GM18907 (cell line): Measurements from ENCODE around the gene MLIP.

Experiments used
- ATAC-seq: cut with Tn5 transposase; IDR thresholded peaks from one replicate; pipeline ENCODE4 v1.9.1; 2021; ENCODE audit warnings: mild to moderate bottlenecking, moderate library complexity; ENCODE audit not compliant: unreplicated experiment

The MLIP gene

DNA sequence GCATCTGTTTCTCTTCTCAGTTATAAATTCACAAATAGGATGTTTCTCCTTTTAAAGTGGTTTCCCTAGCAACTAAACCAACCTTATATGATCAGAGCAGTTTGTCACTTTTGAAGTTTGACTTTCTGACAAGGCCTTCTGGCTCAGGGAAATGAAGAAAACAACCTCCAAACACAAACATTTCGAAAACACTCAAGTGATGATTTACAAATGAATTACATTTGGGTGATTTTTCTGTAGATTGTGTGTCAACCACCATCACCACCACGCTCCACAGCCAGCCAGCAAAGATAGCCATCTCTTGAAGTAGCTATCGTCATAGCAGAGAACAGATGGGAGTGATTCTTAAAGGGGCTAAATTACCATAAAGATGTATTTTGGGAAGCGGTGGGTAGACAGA is 16.5 kb upstream of the MLIP start:
- no peak for ATAC-seq

DNA sequence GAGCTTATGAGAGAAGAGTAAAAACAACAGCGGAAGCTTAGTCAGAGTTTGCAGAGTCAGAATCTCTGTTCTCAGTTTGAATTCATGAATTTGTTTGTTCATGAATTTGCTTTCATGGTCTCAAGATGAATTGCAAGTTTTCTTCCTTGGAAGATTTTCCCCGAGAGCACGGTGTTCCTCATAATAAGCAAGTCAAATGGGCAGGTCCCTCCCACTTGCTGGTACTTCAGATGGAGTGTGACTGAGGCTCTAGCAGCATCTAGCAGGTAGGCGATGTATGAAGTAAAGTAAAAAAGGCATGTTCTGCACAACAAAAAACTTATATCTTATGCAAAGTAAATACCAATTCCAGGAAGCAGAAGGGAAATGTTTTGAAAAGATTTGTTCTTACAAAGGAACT is 15.5 kb upstream of the MLIP start:
- ATAC-seq: no peak

DNA sequence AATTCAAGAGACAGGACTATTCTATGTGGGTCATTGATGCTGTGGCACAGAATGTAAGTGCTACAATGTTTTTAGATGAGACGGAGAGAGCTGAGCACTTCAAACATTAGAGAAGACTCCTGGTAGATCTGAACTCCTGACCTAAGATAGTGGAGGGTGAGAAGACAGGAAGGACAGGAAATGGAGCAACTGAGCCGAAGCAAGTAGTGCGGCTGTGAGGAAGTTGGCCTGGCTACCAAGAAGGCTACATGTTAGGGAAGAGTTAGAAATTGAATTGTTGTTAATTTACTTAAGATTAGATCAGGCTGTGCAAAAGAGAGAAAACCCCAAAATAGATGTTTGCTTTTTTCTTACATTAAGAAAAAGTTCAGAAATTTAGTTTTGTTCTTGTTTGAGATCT is 14.4 kb upstream of the MLIP start:
- no peak for ATAC-seq

DNA sequence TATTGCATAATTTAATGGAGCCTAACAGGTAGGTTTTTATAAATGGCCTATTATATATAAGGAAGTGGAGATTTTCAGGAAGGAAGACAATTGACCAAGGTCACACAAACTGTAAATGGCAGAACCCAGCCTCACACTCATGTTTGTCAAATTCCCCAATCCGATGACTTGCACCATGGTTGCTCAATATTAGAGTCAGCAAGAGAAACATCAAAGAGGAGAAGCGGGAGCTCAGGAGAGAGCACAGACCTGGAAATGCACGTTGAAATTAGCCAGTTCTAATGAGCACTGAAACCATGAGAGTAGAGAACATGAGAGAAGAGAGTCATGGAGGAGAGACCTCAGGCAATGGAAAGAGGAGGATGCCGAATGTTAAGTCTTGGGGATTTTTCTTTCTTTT is 13.5 kb upstream of the MLIP start:
- no peak for ATAC-seq

DNA sequence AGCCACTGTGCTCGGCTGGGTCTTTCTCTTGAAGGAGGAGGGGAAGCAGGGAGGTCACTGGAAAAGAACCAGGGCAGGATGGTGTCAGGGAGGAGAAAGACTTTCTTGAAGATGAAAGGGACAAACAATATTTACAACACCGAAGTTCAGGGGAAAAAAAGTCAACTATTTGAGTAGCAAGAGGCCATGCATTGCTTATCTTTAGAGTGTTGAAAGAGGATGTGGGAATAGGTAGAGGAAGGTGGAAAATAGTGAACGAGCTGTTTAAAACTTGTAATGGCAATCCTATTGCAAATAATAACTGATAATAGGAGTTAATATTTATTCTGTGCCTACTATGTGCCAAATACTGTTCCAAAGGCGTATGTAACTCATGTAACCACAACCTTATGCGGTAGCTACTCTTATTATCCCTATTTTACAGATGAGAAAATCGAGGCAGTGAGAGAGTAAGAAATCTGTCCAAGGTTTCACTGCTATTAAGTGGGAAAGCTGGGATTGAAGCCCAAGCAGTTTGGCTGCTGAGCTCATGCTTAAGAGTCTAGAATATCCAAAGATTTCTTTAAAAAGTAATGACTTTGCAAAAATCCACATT is 12.7 kb upstream of the MLIP start:
- no peak for ATAC-seq

DNA sequence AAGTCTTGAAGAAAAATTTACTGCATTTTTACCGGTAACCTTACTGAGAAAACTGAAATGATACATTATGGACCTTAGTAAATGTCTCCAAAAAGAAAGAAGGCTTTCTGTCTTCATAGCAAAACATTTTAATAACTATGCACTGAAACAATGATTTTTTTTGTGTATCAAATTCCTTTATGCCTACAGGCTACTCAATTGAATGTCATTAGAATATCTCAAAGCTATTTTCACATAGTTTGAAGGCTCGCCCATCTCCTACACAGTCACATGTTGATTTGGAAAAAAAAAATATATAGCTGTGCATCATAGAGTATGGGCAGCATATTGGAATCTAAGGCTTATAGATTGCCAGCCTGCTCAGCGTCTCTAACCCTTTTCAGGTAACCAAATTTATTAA is 12.0 kb upstream of the MLIP start:
- no peak for ATAC-seq

DNA sequence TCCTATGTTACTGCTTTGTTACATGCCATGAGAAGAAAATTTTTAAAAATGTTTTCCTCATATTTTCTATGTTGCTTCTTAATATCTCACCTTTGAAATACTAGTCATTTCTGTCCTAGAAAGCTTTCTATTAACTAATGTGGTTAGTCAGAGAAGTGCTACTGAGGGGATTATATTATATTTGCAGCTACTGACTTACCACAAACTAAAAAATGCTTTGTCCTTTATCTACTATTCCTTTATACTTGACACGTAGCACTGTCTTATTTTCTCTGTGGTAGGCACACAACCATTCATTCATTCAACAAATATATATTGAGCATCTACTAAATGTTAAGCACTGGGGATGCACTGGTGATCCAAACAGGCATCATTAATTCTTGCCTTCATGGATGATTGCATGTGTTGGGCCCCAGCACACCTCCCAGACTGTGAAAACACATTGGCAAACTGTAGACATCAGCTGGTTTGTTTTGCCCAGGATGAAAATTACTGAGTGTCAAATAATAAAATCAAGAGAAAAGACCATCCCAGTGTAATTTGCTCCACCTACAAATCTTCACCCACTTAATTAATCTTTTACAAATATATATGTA is 10.7 kb upstream of the MLIP start:
- ATAC-seq: peak; percentile 97

DNA sequence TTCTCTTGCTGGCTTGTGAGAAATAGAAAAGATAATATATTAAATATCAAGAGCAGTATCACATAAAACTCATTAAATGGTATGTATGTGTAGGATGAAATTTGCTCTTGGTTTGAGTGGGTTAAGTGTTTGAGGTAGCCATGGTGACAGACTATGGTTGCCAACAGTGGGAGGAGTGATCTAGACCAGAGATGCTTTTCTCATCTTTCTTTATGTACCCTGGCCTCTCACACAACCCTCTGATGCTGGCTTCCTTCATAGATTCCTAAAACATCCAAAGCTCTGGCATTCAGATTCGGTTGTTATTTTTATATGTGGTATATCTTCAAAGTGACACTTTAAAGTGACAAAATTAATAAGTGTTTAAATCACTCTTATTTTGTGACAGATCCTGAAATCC is 9.0 kb upstream of the MLIP start:
- ATAC-seq: no peak

DNA sequence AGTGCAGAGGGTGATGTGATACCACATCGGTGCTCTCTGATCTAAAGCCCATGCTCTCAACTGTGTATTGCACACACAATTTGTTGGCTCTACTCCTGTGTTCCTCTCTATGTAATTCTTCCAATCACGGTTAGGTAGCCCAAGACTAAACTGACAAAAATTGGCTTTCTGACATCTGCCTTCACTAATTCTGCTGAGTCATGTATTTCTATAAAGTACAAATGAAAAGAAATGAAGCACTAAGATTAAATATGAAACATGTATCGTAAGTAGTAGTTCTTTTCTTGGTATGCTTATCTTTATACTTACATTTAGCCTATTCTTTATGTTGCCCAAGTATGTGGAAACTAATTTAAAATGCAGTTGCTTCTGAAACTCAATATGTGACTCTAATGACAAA is 7.7 kb upstream of the MLIP start:
- ATAC-seq: no peak

DNA sequence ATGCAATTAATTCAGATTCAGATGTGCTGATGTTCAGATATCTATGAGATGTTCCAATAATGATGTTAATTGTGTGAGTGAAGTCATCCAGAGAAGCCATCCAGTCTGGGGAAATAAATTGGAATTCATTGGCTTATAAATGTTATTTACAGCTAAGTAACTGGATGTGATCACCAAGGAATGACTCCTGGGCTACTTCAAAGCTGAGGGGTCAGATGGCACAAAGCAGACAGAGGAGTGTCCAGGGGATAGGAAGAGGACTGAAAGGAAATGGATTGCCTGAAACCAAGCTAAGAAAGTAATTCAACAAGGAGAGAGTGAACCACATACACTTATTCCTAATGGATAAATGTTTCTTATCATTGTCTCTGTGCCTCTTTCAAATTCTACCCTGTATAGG is 4.5 kb upstream of the MLIP start:
- ATAC-seq: no peak

DNA sequence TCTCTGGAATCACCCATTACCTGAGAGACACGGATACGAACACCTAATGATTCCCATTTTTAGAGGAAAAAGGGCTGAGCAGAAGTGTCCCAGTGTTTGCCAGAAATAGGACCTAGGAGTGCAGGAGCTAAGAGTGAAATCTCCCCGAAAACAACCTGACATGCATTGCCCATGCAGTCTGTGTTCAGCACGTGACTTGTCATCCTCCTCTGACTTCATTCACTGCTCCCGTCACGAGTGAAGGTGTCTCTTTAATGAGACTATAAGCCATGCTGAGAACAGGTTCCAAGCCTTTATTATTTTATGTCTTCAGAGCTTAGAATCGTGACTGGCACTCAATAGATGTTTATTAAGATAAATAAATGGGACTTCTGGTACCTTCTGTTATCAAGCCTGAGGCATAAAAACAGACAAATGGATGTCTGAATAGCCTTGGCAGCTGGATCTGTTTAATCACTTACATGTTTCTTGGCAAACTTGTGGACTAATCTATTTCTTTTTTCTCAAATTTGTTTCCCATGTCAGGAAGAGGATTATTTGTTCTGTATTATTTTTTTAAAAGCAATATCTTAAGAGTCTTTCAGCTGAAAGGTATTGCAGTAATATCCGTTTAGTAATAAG is 3.7 kb upstream of the MLIP start:
- no peak for ATAC-seq

DNA sequence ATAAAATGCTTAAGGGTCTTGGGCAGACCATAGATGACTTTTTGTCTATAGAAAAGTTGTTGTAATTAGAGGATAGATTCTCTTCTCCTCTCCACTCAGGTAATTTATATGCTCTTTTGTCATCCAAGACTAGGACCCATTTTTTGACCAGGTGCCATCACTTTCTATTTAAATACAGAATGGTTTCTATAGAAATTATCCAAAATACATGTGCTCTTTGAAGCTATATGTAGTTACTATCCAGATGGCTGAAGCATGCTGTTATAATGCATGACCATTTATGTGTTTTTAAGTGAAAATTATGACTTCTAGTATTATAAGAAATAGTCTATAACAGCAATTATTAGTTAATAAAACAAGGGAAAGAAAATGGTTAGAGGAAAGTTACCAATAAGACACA is 3.0 kb upstream of the MLIP start:
- no peak for ATAC-seq

DNA sequence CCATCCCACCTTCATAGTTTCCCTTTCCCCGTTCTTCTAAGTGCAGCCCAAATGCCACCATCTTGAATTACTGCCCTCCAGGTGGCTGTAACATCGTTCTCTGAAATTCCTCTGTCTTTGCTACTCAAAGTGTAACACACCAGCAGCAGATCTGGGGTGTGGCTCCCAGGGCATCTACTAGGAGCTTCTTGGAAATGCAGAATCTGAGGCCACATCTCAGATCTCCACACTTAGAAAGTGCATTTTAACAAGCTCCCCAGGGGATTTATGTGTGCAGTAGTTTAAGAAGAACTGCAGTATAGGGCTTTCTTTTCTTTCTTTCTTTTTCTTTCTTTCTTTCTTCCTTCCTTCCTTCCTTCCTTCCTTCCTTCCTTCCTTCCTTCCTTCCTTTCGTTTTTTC is 1.7 kb upstream of the MLIP start:
- ATAC-seq: no peak

DNA sequence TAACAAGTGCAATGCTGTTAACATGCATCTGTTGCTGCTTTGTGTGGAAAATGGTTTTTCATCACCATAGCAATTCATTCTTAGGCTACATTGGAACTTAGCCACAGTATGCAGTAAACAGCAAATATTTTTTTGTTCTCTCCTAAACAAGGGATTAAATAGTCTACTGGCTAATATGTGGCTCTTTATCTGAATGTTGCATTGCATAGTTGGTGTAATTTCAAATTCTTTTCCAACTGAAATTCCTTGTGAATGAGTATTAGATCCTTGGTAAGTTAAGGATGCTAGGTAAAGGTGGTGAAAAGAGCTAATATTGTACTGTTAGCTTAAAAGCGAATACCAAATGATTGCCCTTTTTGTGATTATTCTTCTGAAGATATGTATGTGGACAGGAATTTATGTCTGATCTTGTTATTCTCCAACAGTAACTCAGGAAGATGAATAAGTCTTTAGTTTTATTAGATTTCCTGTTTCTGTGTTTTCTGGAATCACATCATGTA is 958 bp downstream of the MLIP start:
- ATAC-seq: no peak

DNA sequence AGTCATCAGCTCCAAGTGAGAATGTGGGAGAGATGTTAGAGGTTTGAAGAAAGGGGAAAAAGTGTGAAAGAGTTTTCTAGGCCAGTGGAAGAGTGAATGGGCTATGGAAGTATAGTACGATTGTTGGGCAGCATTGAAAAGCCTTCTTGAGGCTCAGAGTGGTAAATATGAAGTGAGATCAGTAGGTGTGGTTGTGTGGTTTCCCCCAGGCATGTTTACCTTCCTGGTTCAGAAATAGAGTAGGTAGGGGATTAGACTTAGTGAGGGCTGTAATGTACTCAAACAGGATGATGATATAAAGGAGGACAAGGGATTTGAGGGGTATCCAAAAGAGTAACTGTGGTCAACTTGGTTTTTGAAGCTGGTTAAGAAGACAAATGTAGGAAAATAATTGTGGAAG is 3.7 kb downstream of the MLIP start:
- no peak for ATAC-seq

DNA sequence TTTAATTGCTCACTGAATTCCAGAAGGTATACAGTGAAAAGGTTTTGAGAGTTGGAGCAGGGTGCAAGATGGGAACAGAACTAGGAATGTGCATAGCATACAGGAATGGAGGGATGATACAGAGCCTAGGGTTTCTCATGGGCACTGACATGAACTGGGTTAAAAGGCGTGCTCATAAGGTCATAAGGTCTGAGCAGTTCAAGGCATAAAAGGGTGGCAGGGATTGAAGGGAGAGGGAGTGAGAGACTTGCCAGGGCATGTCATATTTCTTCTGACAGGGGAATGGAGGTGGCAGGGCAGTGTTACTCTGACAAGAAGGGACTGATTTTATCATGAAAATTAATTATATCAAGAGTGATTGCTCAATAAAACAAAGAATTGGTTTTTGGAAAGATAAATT is 4.7 kb downstream of the MLIP start:
- ATAC-seq: no peak

DNA sequence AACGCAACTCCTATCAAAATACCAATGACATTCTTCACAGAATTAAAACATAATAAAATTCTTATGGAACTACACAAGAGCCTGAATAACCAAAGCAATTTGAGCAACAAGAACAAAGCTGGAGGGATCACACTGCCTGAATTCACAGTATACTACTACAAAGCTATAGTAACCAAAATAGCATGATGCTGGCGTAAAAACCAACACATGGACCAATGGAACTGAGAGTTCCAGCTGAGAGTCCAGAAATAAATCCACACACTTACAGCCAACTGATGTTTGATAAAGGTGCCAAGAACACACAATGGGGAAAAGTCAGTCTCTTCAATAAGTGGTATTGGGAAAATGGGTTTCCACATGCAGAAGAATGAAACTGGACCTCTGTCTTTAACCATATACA is 6.9 kb downstream of the MLIP start:
- no peak for ATAC-seq

DNA sequence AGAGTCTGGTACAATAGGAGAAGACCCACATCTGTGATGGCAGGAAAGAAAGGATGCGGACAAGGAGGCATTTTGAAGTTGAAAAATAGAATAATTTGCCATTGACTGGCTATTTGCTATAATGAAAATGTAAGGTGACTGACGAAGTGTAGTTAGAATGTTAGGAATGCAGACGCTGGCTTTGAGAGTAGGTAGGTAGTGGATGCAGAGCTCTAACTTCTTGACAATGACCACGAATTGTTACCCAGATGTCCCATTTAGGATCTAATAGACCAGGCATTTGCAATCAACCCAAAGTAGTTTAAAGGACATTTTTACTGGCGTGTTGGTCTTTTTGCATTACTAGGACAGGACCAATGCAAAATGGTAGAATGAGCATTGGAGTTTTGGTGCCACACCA is 14.2 kb downstream of the MLIP start:
- no peak for ATAC-seq

DNA sequence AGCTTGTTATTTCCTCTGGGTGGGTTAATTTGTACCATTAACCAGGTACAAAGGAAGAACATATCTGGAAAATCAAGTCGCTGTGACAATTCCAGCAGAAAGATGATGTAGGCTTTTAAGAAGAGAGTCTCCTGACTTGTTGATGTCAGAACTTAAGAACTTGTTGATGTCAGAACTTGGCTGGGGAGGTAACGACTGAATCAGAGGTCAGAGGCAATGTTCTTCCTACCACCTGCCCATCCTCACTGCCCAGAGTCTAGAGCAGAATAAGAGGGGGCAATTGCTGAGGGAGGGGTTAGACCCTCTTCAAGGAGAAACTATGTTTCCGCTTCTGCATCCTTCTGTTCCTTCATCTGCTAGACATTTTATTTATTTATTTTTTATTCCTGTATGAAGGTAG is 18.9 kb downstream of the MLIP start:
- no peak for ATAC-seq

DNA sequence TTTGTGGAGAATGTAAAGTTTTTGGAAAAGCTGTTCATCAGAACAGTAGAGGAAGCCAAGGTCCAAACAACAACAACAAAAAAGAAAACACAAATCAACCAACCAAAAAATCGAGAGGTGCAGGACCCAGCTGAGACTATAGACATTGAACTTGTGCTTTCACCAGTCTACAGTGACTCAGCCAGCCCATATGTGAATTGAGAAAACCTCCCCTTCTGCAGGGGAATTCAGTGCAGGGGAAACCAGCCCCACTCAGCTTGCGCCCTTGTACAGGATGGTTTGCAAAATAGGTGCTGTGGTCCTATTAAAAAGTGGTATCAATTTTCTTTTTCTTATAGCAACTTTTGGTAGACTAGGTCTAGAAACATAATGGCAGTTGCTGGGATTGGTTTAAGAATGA is 21.3 kb downstream of the MLIP start:
- ATAC-seq: no peak

DNA sequence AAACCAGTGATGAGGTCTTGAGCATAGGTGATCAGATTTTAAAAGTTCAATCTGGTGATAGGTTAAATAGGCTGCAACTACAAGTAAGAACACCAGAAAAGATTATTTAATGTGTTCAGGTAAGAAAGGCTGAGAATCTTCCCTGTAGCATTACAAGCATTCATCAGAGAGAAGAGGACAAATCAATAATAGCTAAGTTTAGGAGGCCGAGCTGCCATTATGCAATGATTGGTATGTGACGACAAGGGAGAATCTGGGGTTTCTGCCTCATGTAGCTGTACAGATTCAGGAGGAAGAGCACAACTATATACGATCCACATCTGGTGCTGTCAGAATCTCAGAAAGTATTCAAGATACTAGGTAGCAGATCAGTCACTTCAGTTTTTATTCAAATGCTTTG is 21.9 kb downstream of the MLIP start:
- no peak for ATAC-seq

DNA sequence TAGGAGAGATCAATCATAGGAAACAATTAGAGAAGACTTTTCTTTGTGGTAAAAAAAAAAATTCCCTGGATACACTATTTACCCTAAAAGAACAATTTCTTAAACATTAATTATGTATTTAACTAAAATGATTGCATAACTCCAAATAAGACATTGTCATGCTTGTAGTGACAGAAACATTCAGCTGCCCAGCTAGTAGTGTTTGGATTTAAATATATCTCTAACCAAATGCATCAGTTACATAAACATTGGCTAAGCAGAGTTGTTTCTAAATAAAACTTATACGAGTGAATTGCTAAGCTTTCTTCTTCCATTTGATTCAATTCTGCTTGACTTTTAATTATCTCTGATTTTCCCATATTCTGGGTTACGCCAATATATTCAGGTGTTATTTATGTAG is 23.7 kb downstream of the MLIP start:
- ATAC-seq: no peak
